Testis (tissue), 3 donors: ENCODE data around the gene KCNK2. TPM values are rescaled to one million over a fixed set of nuclear protein-coding genes. Genes with fewer than 3 reads are reported as not detected.

Source experiments
- DNase-seq: peaks from one replicate; pipeline ENCODE4 v3.0.0-alpha.2; 2019
- H3K27ac ChIP-seq, 2 donors: fragments of 200-600 bp; sonication (generic); one replicate each; pipeline ENCODE4 v1.5.1; 2019
- H3K27me3 ChIP-seq: fragments of 200-600 bp; sonication (generic); one replicate; pipeline ENCODE4 v1.5.1; 2019
- H3K36me3 ChIP-seq: fragments of 200-600 bp; sonication (generic); one replicate; pipeline ENCODE4 v1.5.1; 2017; ENCODE audit warnings: low read depth; ENCODE audit errors: missing control alignments
- H3K4me1 ChIP-seq: fragments of 200-600 bp; sonication (generic); one replicate; pipeline ENCODE4 v1.5.1; 2019
- H3K4me3 ChIP-seq, 2 donors: fragments of 200-600 bp; sonication (generic); one replicate each; pipeline ENCODE4 v1.5.1; 2017 to 2019
- H3K9me3 ChIP-seq: fragments of 200-600 bp; sonication (generic); one replicate; pipeline ENCODE4 v1.5.1; 2017
- CTCF ChIP-seq, 3 experiments: fragments of 450-650 bp in 2 of 3; fragments of 200-600 bp in 1 of 3; sonication (generic) in 1 of 3; IDR thresholded peaks; one replicate each; pipeline ENCODE4 v1.5.1; 2016 to 2019; ENCODE audit warnings: antibody characterized with exemption in 3 of 3, mild to moderate bottlenecking in 2 of 3, moderate library complexity in 1 of 3
- POLR2A ChIP-seq: fragments of 450-650 bp; IDR thresholded peaks from one replicate; pipeline ENCODE4 v1.6.1; 2017; ENCODE audit warnings: antibody characterized with exemption, mild to moderate bottlenecking, moderate library complexity
- WGBS, 2 donors: methylation state at CpG; one replicate each; pipeline ENCODE4 v1.1.5; 2018; 5-methylcytosine and 5-hydroxymethylcytosine counted together
- intact Hi-C: fragments of 100-400 bp; cut with DNase I; formaldehyde crosslinking; loops from one replicate; pipeline ENCODE4 v1.15.1; 2023; ENCODE audit warnings: low total_unique reads
- polyA plus RNA-seq: library from polyadenylated mRNA; stranded (reverse); fragments of 350-450 nt; fragmentation: Illumina TruSeq; extraction: RNeasy Lipid Tissue Mini Kit (QIAGEN cat#74804); gene quantifications from one replicate; pipeline ENCODE4 v1.2.3, GENCODE V29; 2014; ENCODE audit warnings: low read depth, low replicate concordance; ENCODE audit not compliant: insufficient read depth
- total RNA-seq, 2 donors: library from RNA; depleted of rRNA; stranded (reverse); fragments of >200 nt; gene quantifications; one replicate each; pipeline ENCODE4 v1.2.3, GENCODE V29; 2016

Gene KCNK2
- total and polyA plus RNA-seq, 3 donors from 2014 or later = 0.71 to 1.4 (median 0.92) TPM

GRCh38 chr1:215079456-215079855 is 3.1 kb upstream of the KCNK2 start:
- intact Hi-C loops = no loop called here
- TF ChIP-seq CTCF (IDR thresholded peaks at IDR 0.05) (no peak), POLR2A (no peak)
- H3K9me3 ChIP-seq = no peaks in the 10 kb centered on the region
- H3K27me3 ChIP-seq = no peaks in the 10 kb centered on the region
- H3K27ac ChIP-seq = no peak overlapping the region
- no peak for DNase-seq
- no peaks in the 10 kb centered on the region for H3K36me3 ChIP-seq
- no peak overlapping the region for H3K4me3 ChIP-seq
- H3K4me1 ChIP-seq = peaks cover 5% of the 10 kb centered on the region
- 54 to 61% methylated on average over 2 of the region's 2 CpGs for WGBS, 2 donors

- WGBS, 2 donors = 1 to 2% methylated on average over 24 to 44 of the region's 44 CpGs
- Histone ChIP-seq H3K4me1 (peaks cover 5% of the 10 kb centered on the region), H3K9me3 (no peaks in the 10 kb centered on the region), H3K36me3 (no peaks in the 10 kb centered on the region), H3K4me3 (peak overlapping the region; percentile 27), H3K27ac (no peak overlapping the region), H3K27me3 (no peaks in the 10 kb centered on the region)
- DNase-seq = no peak
- TF ChIP-seq CTCF (IDR thresholded peaks at IDR 0.05) (no peak), POLR2A (no peak)
- intact Hi-C loops = no loop called here
Observed at GRCh38 chr1:215081661-215082531, 641 bp upstream of the KCNK2 start.

- DNase-seq = peak; percentile 23
- peak overlapping the region in 1 of 2 donors; percentile 22 for H3K4me3 ChIP-seq
- H3K27me3 ChIP-seq = no peaks in the 10 kb centered on the region
Observed at GRCh38 chr1:215083383-215083961, 935 bp downstream of the KCNK2 start.

GRCh38 chr1:215084621-215085020 is 2.1 kb downstream of the KCNK2 start:
- DNase-seq = no peak
- TF ChIP-seq CTCF (IDR thresholded peaks at IDR 0.05) (no peak), POLR2A (no peak)
- Histone ChIP-seq H3K36me3 (no peaks in the 10 kb centered on the region), H3K4me3 (no peak overlapping the region), H3K27me3 (no peaks in the 10 kb centered on the region), H3K9me3 (no peaks in the 10 kb centered on the region), H3K4me1 (peaks cover 5% of the 10 kb centered on the region), H3K27ac (no peak overlapping the region)
- intact Hi-C loops = no loop called here

More at GRCh38 chr1:215083383-215083961, 935 bp downstream of the KCNK2 start:
- H3K4me1 ChIP-seq = peaks cover 5% of the 10 kb centered on the region
- H3K27ac ChIP-seq = no peak overlapping the region
- intact Hi-C loops = no loop called here
- 0 to 2% methylated on average over 25 of the region's 25 CpGs for WGBS, 2 donors
- H3K36me3 ChIP-seq = no peaks in the 10 kb centered on the region
- TF ChIP-seq POLR2A (no peak), CTCF (IDR thresholded peaks at IDR 0.05) (no peak)
- no peaks in the 10 kb centered on the region for H3K9me3 ChIP-seq
